Natural killer cell (primary cell): Measurements from ENCODE around the gene DAPK1. TPM values are rescaled to one million over a fixed set of nuclear protein-coding genes. Genes with fewer than 3 reads are reported as not detected.

Source experiments
- ATAC-seq, 3 donors: fragments of 150-1000 bp in 2 of 3; fragments of 200-7000 bp in 1 of 3; cut with Tn5 transposase; 1 replicate in 1 of 3; 2 replicates in 2 of 3; pipeline ENCODE4 v1.10.0; 2021; ENCODE audit warnings: mild to moderate bottlenecking in 2 of 3, moderate library complexity in 2 of 3
- DNase-seq, 2 donors: peaks; one replicate each; pipeline versions ENCODE4 v3.0.0 to v3.0.0-alpha.2; 2013 to 2021; ENCODE audit warnings: mixed read lengths in 1 of 2
- H3K27ac ChIP-seq: one replicate; pipeline ENCODE4 v1.5.1; 2013; ENCODE audit warnings: mild to moderate bottlenecking, low read length
- H3K27me3 ChIP-seq: one replicate; pipeline ENCODE4 v1.6.1; 2013; ENCODE audit warnings: low read length; ENCODE audit not compliant: control insufficient read depth, insufficient read depth
- H3K36me3 ChIP-seq: one replicate; pipeline ENCODE4 v1.6.1; 2013; ENCODE audit warnings: low read length; ENCODE audit not compliant: control insufficient read depth, insufficient read depth
- H3K4me1 ChIP-seq: one replicate; pipeline ENCODE4 v1.6.1; 2013; ENCODE audit warnings: low read length; ENCODE audit not compliant: control insufficient read depth, insufficient read depth
- H3K4me3 ChIP-seq: one replicate; pipeline ENCODE4 v1.5.1; 2013; ENCODE audit warnings: low read length
- H3K9me3 ChIP-seq: one replicate; pipeline ENCODE4 v1.6.1; 2013; ENCODE audit warnings: low read length; ENCODE audit not compliant: control insufficient read depth, insufficient read depth
- H3K27ac Mint-ChIP-seq, 2 donors: one replicate each; pipeline ENCODE4 v1.8.0; 2022; ENCODE audit warnings: mild to moderate bottlenecking in 2 of 2, mixed read lengths in 2 of 2, moderate library complexity in 1 of 2
- H3K27me3 Mint-ChIP-seq, 2 donors: one replicate each; pipeline ENCODE4 v1.8.0; 2022; ENCODE audit warnings: low read depth in 2 of 2, mixed read lengths in 2 of 2
- H3K36me3 Mint-ChIP-seq: one replicate; pipeline ENCODE4 v1.8.0; 2022; ENCODE audit warnings: mixed read lengths
- H3K4me1 Mint-ChIP-seq, 2 donors: one replicate each; pipeline ENCODE4 v1.8.0; 2022; ENCODE audit warnings: mixed read lengths in 2 of 2
- H3K4me3 Mint-ChIP-seq: one replicate; pipeline ENCODE4 v1.8.0; 2022; ENCODE audit warnings: mild to moderate bottlenecking, moderate library complexity, mixed read lengths
- H3K9me3 Mint-ChIP-seq, 2 donors: one replicate each; pipeline ENCODE4 v1.8.0; 2022; ENCODE audit warnings: mixed read lengths in 2 of 2
- WGBS: methylation state at CpG from one replicate; pipeline ENCODE4 v1.1.7; 2013; ENCODE audit warnings: missing lambda C conversion rate; ENCODE audit not compliant: insufficient coverage; 5-methylcytosine and 5-hydroxymethylcytosine counted together
- intact Hi-C: fragments of 100-400 bp; cut with micrococcal nuclease; formaldehyde crosslinking; loops from one replicate; pipeline ENCODE4 v1.14.2; 2022
- total RNA-seq, 4 donors: library from RNA; stranded (reverse); fragments of 120-200 nt in 1 of 4; gene quantifications; one replicate each; pipeline versions ENCODE4 v1.2.3 to v1.2.4, GENCODE V29; 2013 to 2022
- TF ChIP-seq, protein P1 (sequence below): fragments of 200-600 bp; IDR thresholded peaks from one replicate; pipeline ENCODE4 v1.8.0; 2022; ENCODE audit warnings: antibody characterized with exemption

DAPK1 gene
- total RNA-seq, 3 donors from 2014 or later (not counting 1 experiment from before 2014, with no cell fraction given) = 12.2 to 26.5 (median 22.7) TPM

DNA sequence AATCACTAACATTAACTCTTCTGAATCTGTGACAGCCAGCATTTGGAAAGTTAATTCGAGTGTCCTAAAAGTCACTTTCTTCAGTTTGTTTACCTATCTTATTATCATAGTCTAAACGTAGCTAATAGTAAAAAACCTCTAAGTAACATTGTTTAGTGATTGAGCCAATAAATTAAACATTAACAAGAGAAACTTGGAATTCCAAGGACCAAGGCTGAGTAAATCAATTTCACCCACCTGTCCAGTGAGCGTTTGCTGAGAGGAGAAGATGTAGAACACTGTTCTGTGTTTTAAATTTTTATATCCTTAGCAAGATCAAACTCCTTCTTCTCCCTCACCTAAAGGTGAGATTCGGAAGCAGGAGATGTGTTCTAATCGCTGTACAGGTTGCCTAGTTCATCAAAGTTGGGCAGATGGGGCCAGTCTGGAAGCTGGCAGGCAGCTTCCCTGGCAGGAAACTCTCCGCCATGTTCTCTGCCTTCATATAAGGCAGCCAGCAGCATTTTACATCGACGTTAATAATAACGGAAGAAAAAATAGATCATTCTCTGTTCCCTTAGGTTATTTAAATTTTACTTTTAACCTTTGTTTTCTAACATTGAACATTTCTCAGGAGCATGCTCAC lies 89.2 kb downstream of the DAPK1 start:
- intact Hi-C loops = no loop called here
- H3K36me3 ChIP-seq = no peaks in the 10 kb centered on the region
- no peaks in the 10 kb centered on the region for H3K9me3 ChIP-seq
- no peak overlapping the region for H3K27ac ChIP-seq
- DNase-seq (no peak), ATAC-seq (no peak)
- H3K4me1 ChIP-seq = no peaks in the 10 kb centered on the region
- H3K9me3 Mint-ChIP-seq = no peaks in the 10 kb centered on the region
- no peak overlapping the region for H3K27ac Mint-ChIP-seq
- no peaks in the 10 kb centered on the region for H3K27me3 ChIP-seq
- no peak overlapping the region for H3K4me3 ChIP-seq
- no peaks in the 10 kb centered on the region for H3K36me3 Mint-ChIP-seq
- TF ChIP-seq, protein P1, sequence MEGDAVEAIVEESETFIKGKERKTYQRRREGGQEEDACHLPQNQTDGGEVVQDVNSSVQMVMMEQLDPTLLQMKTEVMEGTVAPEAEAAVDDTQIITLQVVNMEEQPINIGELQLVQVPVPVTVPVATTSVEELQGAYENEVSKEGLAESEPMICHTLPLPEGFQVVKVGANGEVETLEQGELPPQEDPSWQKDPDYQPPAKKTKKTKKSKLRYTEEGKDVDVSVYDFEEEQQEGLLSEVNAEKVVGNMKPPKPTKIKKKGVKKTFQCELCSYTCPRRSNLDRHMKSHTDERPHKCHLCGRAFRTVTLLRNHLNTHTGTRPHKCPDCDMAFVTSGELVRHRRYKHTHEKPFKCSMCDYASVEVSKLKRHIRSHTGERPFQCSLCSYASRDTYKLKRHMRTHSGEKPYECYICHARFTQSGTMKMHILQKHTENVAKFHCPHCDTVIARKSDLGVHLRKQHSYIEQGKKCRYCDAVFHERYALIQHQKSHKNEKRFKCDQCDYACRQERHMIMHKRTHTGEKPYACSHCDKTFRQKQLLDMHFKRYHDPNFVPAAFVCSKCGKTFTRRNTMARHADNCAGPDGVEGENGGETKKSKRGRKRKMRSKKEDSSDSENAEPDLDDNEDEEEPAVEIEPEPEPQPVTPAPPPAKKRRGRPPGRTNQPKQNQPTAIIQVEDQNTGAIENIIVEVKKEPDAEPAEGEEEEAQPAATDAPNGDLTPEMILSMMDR = no peak
- H3K27me3 Mint-ChIP-seq = peaks cover 0 to 3% of the 10 kb centered on the region in 2 donors
- no peak overlapping the region for H3K4me3 Mint-ChIP-seq
- WGBS = 95% methylated on average over 6 of the region's 9 CpGs
- H3K4me1 Mint-ChIP-seq = no peaks in the 10 kb centered on the region

DNA sequence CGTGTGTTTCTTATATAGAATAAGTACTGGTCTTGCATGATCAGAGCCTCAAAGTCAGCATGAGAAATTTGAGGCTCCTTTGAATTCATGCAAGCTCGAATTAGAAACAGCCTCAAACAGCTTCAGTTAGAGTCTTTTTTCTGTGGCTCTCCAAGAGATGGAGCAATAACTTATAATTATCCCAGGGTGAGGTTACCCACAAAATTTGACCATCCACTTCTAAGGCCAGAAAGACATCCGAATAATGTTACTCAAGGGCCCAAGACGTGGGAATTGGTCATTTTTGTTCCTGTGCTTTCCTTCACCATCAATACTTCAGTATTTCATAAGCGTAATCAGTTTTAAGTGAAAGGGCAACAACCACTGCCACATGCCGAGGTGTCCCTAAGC lies 89.7 kb downstream of the DAPK1 start:
- ATAC-seq = no peak
- Mint-ChIP-seq H3K27ac (no peak overlapping the region), H3K27me3 (peaks cover 0 to 3% of the 10 kb centered on the region in 2 donors), H3K4me3 (no peak overlapping the region), H3K9me3 (no peaks in the 10 kb centered on the region), H3K4me1 (no peaks in the 10 kb centered on the region), H3K36me3 (no peaks in the 10 kb centered on the region)
- intact Hi-C loops = no loop called here
- Histone ChIP-seq H3K4me3 (no peak overlapping the region), H3K9me3 (no peaks in the 10 kb centered on the region), H3K36me3 (no peaks in the 10 kb centered on the region), H3K27me3 (no peaks in the 10 kb centered on the region), H3K4me1 (no peaks in the 10 kb centered on the region), H3K27ac (no peak overlapping the region)
- DNase-seq = no peak
- TF ChIP-seq, protein P1 = no peak
- WGBS = 85% methylated on average over 6 of the region's 6 CpGs

DNA sequence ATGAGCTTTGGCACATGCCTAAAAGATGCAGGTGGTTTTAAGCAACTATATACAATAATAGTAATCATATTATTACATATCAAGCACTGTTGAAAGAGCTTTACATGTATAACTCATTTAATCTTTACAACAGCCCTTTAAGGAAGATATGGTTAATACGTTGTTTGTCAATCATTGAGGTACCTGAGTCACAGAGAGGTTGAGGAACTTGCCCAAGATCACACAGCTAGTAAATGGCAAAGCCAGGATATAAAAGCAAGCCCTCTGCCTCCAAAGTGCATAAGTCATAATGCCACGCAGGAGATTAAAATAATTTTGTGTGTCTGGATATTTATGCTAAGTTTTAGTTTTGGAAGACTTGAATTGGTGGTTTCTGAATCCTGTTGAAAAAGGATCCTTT lies 90.2 kb downstream of the DAPK1 start:
- Mint-ChIP-seq H3K9me3 (no peaks in the 10 kb centered on the region), H3K36me3 (no peaks in the 10 kb centered on the region)
- ATAC-seq = no peak

More for the DNA sequence above, 90.2 kb downstream of the DAPK1 start:
- Mint-ChIP-seq H3K27me3 (peaks cover 0 to 3% of the 10 kb centered on the region in 2 donors), H3K4me3 (no peak overlapping the region), H3K4me1 (no peaks in the 10 kb centered on the region), H3K27ac (no peak overlapping the region)
- DNase-seq = no peak
- H3K27ac ChIP-seq = no peak overlapping the region
- TF ChIP-seq, protein P1 = no peak
- no peaks in the 10 kb centered on the region for H3K27me3 ChIP-seq
- WGBS = 100% methylated on average over 2 of the region's 2 CpGs
- H3K4me3 ChIP-seq = no peak overlapping the region
- intact Hi-C loops = no loop called here
- H3K4me1 ChIP-seq = no peaks in the 10 kb centered on the region
- H3K9me3 ChIP-seq = no peaks in the 10 kb centered on the region
- no peaks in the 10 kb centered on the region for H3K36me3 ChIP-seq
